Measurements from ENCODE around the gene CTSG.
"Not testable (repeated sequence)": the region's sequence is repeated elsewhere in the genome, so short reads cannot be mapped to it uniquely, and the experiment has no call there.

The CTSG gene

GRCh38 chr14:24542346-24542936 is 33.6 kb downstream of the CTSG start:
- no peak for DNase-seq (ENCODE audit: low spot score)

GRCh38 chr14:24535737-24536136 is 40.3 kb downstream of the CTSG start:
- DNase-seq (ENCODE audit: low spot score): no peak

- no peak for DNase-seq (ENCODE audit: low spot score)
These were observed 41.8 kb downstream of the CTSG start for GRCh38 chr14:24534286-24534685.

- DNase-seq (ENCODE audit: low spot score): not testable (repeated sequence)
These were observed 50.0 kb downstream of the CTSG start for GRCh38 chr14:24525877-24526620.
